GM19099 (cell line): ENCODE results near the gene PKIG.

Source experiments
- POLR2A ChIP-seq: IDR thresholded peaks from 3 replicates; pipeline ENCODE4 v1.6.1; 2011; ENCODE audit warnings: low read depth; ENCODE audit not compliant: insufficient read length; ENCODE audit errors: extremely low read depth

PKIG gene

GRCh38 chr20:44586289-44586911, 4.0 kb downstream of the PKIG start:
- TF ChIP-seq POLR2A, result peak; percentile 23

GRCh38 chr20:44587035-44587980, 4.9 kb downstream of the PKIG start:
- TF ChIP-seq POLR2A, result no peak

GRCh38 chr20:44589537-44589936, 7.2 kb downstream of the PKIG start:
- no peak for TF ChIP-seq POLR2A

GRCh38 chr20:44590980-44591778, 8.8 kb downstream of the PKIG start:
- TF ChIP-seq POLR2A, result no peak

GRCh38 chr20:44592366-44592765, 10.0 kb downstream of the PKIG start:
- TF ChIP-seq POLR2A, result no peak

- no peak for TF ChIP-seq POLR2A
These were observed 11.4 kb downstream of the PKIG start for GRCh38 chr20:44593751-44594150.

- TF ChIP-seq POLR2A, result no peak
These were observed 12.4 kb downstream of the PKIG start for GRCh38 chr20:44594730-44595129.

- no peak for TF ChIP-seq POLR2A
These were observed 13.6 kb downstream of the PKIG start for GRCh38 chr20:44596010-44596409.

- TF ChIP-seq POLR2A, result no peak
These were observed 14.5 kb downstream of the PKIG start for GRCh38 chr20:44596876-44597275.

GRCh38 chr20:44597516-44597915, 15.1 kb downstream of the PKIG start:
- no peak for TF ChIP-seq POLR2A

- TF ChIP-seq POLR2A, result no peak
These were observed 15.6 kb downstream of the PKIG start for GRCh38 chr20:44597930-44598329.

GRCh38 chr20:44598423-44599305, 16.3 kb downstream of the PKIG start:
- TF ChIP-seq POLR2A, result peak; percentile 47

- TF ChIP-seq POLR2A, result no peak
These were observed 17.3 kb downstream of the PKIG start for GRCh38 chr20:44599715-44600114.

GRCh38 chr20:44600301-44600700, 17.9 kb downstream of the PKIG start:
- no peak for TF ChIP-seq POLR2A

GRCh38 chr20:44600758-44601201, 18.4 kb downstream of the PKIG start:
- no peak for TF ChIP-seq POLR2A

- TF ChIP-seq POLR2A, result no peak
These were observed 18.9 kb downstream of the PKIG start for GRCh38 chr20:44601236-44601671.
